CD4-positive, alpha-beta T cell treated with Interleukin-10 for 1 hour (primary cell): ENCODE results near the gene SCGB1C1.
"Not testable (repeated sequence)": the region's sequence is repeated elsewhere in the genome, so short reads cannot be mapped to it uniquely, and the experiment has no call there.

ENCODE experiments used
- DNase-seq: peaks from one replicate; pipeline ENCODE4 v3.0.0-alpha.2; 2020

SCGB1C1 gene

GRCh38 chr11:218815-219593 lies 26.1 kb downstream of the SCGB1C1 start:
- DNase-seq: no peak

GRCh38 chr11:220641-221215 lies 27.9 kb downstream of the SCGB1C1 start:
- not testable (repeated sequence) for DNase-seq

- DNase-seq: no peak
Measured at GRCh38 chr11:221539-221938, 28.7 kb downstream of the SCGB1C1 start.

GRCh38 chr11:221998-222789 lies 29.3 kb downstream of the SCGB1C1 start:
- DNase-seq: no peak

- DNase-seq: no peak
Measured at GRCh38 chr11:223026-223789, 30.3 kb downstream of the SCGB1C1 start.

GRCh38 chr11:223884-224283 lies 31.0 kb downstream of the SCGB1C1 start:
- no peak for DNase-seq

- no peak for DNase-seq
Measured at GRCh38 chr11:224424-224823, 31.5 kb downstream of the SCGB1C1 start.

- DNase-seq: no peak
Measured at GRCh38 chr11:225734-226453, 33.0 kb downstream of the SCGB1C1 start.

- DNase-seq: no peak
Measured at GRCh38 chr11:227824-228379, 35.0 kb downstream of the SCGB1C1 start.

GRCh38 chr11:230431-230830 lies 37.6 kb downstream of the SCGB1C1 start:
- DNase-seq: no peak

- DNase-seq: no peak
Measured at GRCh38 chr11:232783-233565, 40.1 kb downstream of the SCGB1C1 start.

GRCh38 chr11:235180-235579 lies 42.3 kb downstream of the SCGB1C1 start:
- no peak for DNase-seq

- DNase-seq: peak; percentile 64
Measured at GRCh38 chr11:235609-235996, 42.7 kb downstream of the SCGB1C1 start.

- DNase-seq: peak; percentile 91
Measured at GRCh38 chr11:235997-236773, 43.3 kb downstream of the SCGB1C1 start, which contains the start of gene SIRT3. TSS of gene SIRT3 (minus strand) at chr11:236342. CDS start at chr11:236328, 14 bp downstream.

GRCh38 chr11:236774-237767 lies 44.2 kb downstream of the SCGB1C1 start, which contains the start of gene PSMD13:
TSS of gene PSMD13 (plus strand) at chr11:236976. CDS start at chr11:237050, 74 bp downstream.
- DNase-seq: peak; percentile 89

- DNase-seq: not testable (repeated sequence)
Measured at GRCh38 chr11:238346-238745, 45.5 kb downstream of the SCGB1C1 start.

- DNase-seq: no peak
Measured at GRCh38 chr11:240315-240714, 47.4 kb downstream of the SCGB1C1 start.

GRCh38 chr11:241634-242033 lies 48.8 kb downstream of the SCGB1C1 start:
- DNase-seq: no peak
